Epidermal melanocyte (primary cell): ENCODE data around the gene HINT2.
A peak's percentile ranks its signal among the peaks of the same experiment; 100 is the strongest.

Experiments used
- DNase-seq: peaks from one replicate; pipeline ENCODE4 v3.0.0; 2011; ENCODE audit warnings: low spot score; ENCODE audit not compliant: insufficient read length

The HINT2 gene

GRCh38 chr9:35814841-35815543 lies at the start of gene HINT2:
Gene HINT2, minus strand, starts transcription at chr9:35815042. Its CDS starts 63 bp downstream, at chr9:35814979.
- DNase-seq: peak; percentile 95

GRCh38 chr9:35863583-35863982 lies 48.7 kb upstream of the HINT2 start:
- no peak for DNase-seq

- no peak for DNase-seq
Measured at GRCh38 chr9:35862328-35862727, 47.5 kb upstream of the HINT2 start.

- no peak for DNase-seq
Measured at GRCh38 chr9:35861161-35861897, 46.5 kb upstream of the HINT2 start.

- no peak for DNase-seq
Measured at GRCh38 chr9:35859990-35860339, 45.1 kb upstream of the HINT2 start.

GRCh38 chr9:35859310-35859989 lies 44.6 kb upstream of the HINT2 start:
- no peak for DNase-seq

- no peak for DNase-seq
Measured at GRCh38 chr9:35858458-35858857, 43.6 kb upstream of the HINT2 start.

GRCh38 chr9:35856882-35857281 lies 42.0 kb upstream of the HINT2 start:
- no peak for DNase-seq

- DNase-seq: no peak
Measured at GRCh38 chr9:35856206-35856605, 41.4 kb upstream of the HINT2 start.

- no peak for DNase-seq
Measured at GRCh38 chr9:35854091-35854762, 39.4 kb upstream of the HINT2 start.

- DNase-seq: no peak
Measured at GRCh38 chr9:35852876-35853865, 38.3 kb upstream of the HINT2 start.

GRCh38 chr9:35852267-35852815 lies 37.5 kb upstream of the HINT2 start:
- DNase-seq: no peak

GRCh38 chr9:35847792-35848572 lies 33.1 kb upstream of the HINT2 start:
- DNase-seq: peak; percentile 57

- DNase-seq: no peak
Measured at GRCh38 chr9:35845824-35846771, 31.3 kb upstream of the HINT2 start.

GRCh38 chr9:35844628-35845270 lies 29.9 kb upstream of the HINT2 start:
- DNase-seq: peak; percentile 94

GRCh38 chr9:35842795-35843194 lies 28.0 kb upstream of the HINT2 start:
- no peak for DNase-seq

- DNase-seq: no peak
Measured at GRCh38 chr9:35842020-35842745, 27.3 kb upstream of the HINT2 start.

- DNase-seq: no peak
Measured at GRCh38 chr9:35841645-35841900, 26.7 kb upstream of the HINT2 start.
